ELF-1 (cell line): ENCODE measurements around the gene NUDT7.
A peak's percentile ranks its signal among the peaks of the same experiment; 100 is the strongest.

Source experiments
- DNase-seq: peaks from one replicate; pipeline ENCODE4 v3.0.0-alpha.2; 2016; ENCODE audit warnings: low read depth, low spot score

The NUDT7 gene

GRCh38 chr16:77722309-77723107 lies at the start of gene NUDT7:
TSS of gene NUDT7 (plus strand) at chr16:77722514. CDS start at chr16:77722583, 69 bp downstream.
- DNase-seq: peak; percentile 96

DNA sequence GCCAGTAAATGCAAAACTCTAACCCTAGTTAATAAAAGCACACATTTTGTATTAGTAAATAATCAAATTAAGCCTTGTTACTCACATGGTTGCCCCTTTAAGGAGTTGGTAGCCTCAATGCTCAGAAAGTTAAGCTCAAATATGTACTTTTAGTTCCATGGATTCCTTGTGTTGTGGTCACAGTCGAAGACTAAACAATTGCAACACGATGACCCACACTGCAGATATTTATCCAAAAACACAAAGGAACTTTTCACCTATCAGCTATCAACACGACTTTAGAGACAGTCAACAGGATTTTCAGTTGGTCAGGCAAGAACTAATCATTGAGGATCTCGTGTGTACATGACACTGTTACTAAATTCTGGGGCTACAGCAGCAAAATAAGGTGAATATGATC lies 47.4 kb upstream of the NUDT7 start:
- DNase-seq: no peak

DNA sequence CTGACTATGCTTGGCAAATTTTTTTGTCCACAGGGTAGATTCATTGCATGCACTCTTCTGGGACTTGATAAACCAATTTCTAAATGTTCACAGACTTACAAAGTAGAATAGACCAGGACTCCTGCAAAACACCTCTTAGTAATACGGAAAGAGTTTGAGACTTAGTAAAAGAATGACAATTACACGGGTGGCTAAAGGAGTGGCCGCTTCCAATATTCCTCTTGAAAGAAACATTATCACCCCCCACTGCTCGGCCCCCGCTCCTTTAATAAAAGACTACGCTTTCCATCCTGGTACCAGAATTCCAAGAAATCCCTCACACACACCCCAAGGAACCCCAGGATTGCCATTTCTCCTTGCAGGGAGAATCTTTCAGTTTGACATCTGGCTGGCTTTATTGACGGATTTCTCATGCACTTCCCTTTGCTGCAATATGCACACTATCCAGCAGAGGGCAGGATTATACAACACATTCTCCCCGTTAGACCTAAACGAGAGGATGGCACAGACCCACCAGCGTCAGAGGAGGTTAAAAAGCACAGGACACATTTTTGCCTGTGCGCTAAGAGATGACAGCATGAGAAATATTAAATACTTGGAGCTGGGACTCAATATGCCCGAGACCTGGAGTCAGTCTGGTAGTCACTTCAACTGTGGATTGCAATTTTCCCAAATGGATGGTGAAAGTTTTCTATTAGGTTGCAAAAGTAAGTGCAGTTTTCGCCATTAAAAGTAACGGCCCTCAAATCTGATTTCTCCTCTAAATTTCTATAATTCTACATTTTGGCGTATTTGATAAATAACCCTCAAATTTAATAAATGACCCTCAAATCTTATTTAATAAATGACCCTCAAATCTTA lies 46.6 kb upstream of the NUDT7 start:
- DNase-seq: peak; percentile 77

DNA sequence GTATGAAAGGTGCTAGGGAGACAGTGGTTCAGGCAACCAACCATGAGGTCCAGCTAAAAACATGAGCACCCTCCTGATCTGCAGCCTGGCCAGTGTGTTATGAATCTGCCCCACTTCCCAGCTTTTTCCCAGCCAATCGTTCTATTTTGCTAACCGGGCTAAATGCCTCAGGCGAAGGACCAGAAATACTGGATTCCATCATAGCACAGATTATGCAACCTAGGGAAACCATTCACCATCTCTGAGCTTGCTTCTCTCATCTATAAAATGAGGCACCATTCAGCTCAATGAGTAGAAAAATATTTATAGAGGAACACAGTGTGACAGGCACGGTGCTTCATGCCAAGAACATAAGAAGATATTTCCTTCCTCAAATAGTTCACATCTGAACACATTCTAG lies 45.2 kb upstream of the NUDT7 start:
- no peak for DNase-seq

- no peak for DNase-seq
Observed at GRCh38 chr16:77679391-77679790, 42.9 kb upstream of the NUDT7 start.

GRCh38 chr16:77679901-77680300 lies 42.4 kb upstream of the NUDT7 start:
- DNase-seq: no peak

DNA sequence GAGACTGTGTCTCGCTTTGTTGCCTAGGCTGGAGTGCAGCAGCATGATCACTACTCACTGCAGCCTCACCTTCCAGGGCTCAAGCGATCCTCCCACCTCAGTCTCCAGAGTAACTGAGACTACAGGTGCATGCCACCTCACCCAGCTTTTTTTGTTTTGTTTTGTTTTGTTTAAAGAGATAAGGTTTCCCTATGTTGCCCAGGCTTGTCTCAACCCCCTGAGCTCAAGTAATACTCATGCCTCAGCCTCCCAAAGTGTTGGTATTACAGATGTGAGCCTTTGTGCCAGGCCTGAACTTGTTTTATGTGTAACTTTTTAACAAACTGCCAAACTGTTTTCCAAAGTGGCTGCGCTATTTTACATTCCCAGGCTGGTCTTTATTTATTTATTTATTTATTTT lies 41.8 kb upstream of the NUDT7 start:
- no peak for DNase-seq

GRCh38 chr16:77682586-77682985 lies 39.7 kb upstream of the NUDT7 start:
- no peak for DNase-seq

DNA sequence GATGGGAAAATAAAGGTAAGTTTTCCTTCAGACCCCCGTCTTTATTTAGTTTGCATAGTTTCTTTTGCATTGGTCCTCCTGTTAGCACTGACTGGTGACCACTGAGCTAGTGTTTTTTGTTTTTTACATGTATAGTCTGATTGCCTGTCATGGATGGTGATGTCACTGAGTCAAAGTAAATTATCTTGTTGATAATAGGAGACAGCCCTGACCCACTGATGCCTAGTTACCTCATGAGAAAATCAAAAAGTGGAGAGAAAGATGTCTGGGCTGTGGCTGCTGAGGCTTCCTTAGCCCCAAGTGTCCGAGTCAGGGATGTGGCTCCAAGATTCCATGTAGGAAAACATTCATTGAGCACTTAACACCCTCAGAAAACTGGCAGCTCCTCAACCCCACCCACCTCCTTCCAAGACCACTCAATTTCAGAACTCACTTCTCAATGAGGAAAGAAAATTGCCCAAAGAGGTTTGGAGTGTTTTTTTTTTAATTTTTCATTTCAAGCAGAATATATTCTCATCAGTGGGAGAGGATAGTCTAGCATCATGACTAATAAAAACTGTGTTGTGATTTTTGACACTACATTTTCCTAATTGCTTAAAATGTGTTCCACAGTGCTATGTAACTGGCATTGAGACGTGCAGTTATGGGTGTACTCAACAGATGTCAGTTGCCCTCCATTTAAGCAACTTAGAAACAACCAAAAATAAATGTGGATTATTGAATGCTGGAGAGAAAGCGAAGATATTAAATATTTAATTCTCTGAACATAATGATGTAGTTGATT lies 38.7 kb upstream of the NUDT7 start:
- DNase-seq: no peak

DNA sequence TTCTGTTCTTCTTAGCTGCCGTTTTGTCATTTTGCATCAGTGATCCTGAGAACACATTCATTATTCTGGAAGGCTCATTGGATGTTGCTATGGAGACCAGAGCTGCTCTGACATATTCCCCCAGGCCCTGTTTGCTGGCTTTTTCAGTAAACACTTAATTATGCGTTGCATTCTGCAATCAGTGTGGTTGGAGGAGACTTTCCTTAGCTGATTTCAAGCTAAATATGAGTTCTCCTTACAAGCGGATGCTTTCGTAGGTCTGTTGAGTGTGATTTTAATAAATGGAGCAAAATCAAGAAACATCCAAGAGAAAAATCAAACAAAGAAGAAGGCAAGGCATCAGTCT lies 38.2 kb upstream of the NUDT7 start:
- peak; percentile 13 for DNase-seq

DNA sequence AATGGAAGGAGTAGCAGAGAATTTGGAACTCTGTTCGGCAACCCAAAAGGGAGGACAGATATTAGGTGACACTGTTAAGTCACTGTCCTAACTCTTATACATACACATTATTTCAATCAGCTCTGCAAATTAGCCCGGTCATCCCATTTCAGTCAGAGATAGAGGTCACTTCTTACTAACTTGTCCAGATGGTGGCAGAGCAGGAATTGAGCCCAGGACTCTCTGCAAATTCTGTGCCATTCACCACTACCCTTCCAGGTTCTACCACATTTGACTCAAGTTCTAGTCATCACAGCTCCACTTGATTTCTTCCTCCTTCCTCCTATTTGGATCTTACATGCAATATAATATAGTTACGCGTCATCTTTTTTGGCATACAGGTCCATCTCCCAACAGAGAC lies 35.9 kb upstream of the NUDT7 start:
- no peak for DNase-seq

DNA sequence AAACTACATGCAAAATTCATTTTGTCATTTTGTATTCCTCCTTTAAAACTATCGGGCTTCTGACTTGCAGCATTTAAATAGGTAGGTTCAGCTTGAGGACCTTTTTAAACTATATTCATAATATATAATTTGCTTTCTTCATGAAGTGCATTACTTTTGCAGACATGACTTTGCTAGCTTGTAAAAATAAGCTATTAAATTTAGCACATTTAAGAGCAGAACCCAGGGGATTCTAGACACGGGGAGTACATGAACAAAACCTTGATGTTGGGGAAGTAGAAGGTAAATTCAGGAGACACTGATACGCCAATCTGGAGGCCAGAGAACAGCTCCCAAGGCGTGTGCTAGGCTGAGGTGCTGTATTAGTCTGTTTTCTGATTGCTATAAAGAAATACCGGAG lies 32.3 kb upstream of the NUDT7 start:
- DNase-seq: no peak

DNA sequence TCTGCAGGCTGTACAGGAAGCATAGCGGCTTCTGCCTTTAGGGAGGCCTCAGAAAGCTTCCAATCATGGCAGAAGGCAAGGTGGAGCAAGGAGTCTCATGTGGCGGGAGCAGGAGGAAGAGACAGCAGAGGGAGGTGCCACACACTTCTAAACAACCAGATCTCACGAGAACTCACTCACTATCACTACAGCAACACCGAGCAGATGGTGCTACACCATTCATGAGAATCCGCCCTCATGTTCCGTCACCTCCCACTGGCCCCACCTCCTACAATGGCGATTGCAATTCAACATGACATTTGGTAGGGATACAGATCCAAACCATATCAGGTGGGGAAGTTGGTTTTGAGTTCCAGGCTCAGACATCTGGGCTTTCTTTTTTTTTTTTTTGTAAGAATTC lies 31.9 kb upstream of the NUDT7 start:
- DNase-seq: no peak

- DNase-seq: no peak
Observed at GRCh38 chr16:77692612-77693011, 29.7 kb upstream of the NUDT7 start.

GRCh38 chr16:77696149-77696548 lies 26.2 kb upstream of the NUDT7 start:
- no peak for DNase-seq

DNA sequence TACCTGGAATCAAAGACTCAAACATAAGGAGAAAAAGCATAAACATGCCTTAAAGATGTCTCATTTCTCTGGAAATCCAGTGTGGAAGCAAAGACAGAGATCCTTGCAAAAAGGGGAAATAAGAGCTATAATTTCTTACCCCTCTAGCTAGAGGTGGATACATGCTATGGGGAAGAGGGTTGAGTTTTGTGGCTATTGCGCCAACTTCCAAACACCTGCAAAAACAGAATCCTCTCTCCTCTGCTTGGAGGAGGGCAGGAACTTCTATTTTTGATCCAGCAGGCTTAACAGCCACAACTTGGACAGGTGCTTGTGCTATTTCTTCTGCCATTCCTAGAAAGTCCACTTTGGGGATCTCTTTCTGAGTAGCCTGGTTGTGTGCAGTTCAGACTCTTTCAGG lies 21.5 kb upstream of the NUDT7 start:
- no peak for DNase-seq

DNA sequence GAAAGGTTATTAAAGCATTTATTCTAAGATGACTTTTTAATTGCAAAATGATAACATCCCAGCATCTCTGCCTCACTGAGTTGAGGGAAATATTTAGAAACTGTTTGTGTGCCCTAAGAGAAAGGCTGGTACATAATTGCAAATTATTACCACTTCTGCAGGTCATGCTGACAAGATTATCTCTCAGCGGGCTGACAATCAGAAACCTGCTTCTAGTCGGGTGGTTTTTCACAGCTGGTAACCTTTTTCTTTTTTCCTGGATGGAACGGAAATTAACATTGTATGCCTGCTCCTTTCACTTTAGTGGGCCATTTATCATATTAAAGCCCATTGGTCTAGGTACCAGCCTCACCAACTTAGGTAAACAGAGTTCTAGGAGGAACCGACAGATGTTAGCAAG lies 17.0 kb upstream of the NUDT7 start:
- DNase-seq: no peak

DNA sequence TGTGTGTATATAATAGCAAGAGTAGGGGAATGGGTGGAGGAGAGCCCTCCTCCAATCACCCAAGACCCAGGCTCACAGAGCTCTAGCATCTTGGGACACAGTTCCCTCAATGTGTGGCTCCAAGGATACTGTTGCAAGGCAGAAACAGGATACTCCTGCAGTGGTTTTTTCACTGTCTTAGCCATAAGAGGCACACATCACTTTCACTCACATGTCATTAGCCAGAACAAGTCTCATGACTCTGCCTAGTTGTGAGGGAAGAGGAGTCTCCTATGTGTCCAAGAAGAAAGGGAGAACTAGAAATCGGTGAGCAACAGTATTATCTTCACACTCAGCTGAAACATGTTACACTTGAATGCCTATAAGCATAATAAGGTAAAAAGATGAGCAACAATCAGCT lies 11.1 kb upstream of the NUDT7 start:
- no peak for DNase-seq

- no peak for DNase-seq
Observed at GRCh38 chr16:77711775-77712174, 10.5 kb upstream of the NUDT7 start.

DNA sequence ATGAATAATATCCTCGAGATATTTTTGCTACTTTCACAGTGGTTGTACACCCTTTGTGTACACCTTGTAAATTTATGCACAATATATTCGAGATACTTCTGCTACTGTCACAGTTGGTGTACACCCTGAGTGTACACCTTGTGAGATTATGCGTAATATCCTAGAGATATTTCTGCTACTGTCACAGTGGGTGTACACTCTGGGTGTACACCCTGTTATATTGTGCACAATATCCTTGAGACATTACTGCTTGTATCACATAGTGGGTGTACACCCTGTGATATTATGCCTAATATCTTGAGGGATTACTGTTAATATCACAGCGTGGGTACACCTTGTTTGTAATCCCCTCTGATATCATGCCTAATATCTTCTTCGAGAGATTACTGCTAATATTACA lies 7.2 kb upstream of the NUDT7 start:
- no peak for DNase-seq

GRCh38 chr16:77721752-77722308 lies 484 bp upstream of the NUDT7 start:
- DNase-seq: no peak

DNA sequence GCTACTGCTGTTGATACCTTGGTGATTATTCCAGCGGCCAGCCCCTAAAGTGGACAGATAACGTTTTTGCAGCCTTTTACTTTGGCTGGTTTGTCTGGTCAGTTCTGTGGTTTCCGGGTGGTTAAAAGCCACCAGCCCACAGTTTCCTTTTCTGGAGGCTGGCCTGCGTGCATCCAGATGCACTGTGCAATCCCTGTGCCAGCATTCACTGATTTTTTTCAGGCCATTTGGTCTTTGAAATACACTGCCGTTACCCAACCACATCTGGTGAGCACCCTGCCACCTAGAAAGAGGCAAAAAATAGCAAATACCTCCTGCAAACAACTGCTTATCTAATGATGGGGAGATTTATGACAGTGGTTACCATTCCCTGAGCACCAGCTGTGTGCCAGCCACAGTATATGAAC lies 797 bp downstream of the NUDT7 start:
- DNase-seq: no peak
